ENCODE data around the gene DOHH. TPM values are rescaled to one million over a fixed set of nuclear protein-coding genes. Genes with fewer than 3 reads are reported as not detected.

DOHH gene, protein sequence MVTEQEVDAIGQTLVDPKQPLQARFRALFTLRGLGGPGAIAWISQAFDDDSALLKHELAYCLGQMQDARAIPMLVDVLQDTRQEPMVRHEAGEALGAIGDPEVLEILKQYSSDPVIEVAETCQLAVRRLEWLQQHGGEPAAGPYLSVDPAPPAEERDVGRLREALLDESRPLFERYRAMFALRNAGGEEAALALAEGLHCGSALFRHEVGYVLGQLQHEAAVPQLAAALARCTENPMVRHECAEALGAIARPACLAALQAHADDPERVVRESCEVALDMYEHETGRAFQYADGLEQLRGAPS
- 5.3 and 6.1 TPM in 2 replicates for total RNA-seq

DNA sequence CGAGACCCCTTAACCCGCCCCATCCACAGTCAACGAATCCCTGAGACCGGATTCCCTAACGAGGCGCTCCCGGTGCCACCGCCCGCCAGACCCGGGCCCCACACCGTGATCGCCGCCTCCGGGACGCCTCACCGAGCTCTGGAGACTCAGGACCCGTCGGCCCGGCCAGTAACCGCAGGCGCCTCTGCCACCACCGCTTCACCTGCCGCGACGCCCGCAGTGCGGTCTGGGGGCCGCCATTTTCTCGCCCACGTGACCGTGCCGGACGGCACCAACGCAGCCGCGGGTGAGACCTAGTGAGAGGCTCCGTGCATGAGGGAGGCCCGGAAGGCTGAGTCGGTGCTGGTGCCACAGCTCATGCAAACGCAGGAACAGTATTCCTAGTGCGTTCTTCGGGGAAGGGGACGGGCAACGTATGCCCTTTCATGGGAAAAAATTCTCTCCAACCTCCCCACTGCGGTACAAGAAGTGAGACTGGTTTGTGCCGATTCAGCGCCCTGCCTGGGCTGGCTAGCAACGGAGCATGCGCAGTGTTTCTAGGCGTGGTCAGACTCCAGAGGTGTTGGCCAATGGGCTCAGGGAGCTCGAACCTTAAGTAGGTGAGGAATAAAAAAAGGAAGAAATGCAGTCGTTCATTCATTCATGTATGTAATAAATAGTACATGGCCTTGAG, at the start of gene DOHH:
Gene DOHH (minus strand): TSS at position 246 of the 673 bp plus-strand sequence. CDS start 3,860 bp downstream, outside the sequence.

DNA sequence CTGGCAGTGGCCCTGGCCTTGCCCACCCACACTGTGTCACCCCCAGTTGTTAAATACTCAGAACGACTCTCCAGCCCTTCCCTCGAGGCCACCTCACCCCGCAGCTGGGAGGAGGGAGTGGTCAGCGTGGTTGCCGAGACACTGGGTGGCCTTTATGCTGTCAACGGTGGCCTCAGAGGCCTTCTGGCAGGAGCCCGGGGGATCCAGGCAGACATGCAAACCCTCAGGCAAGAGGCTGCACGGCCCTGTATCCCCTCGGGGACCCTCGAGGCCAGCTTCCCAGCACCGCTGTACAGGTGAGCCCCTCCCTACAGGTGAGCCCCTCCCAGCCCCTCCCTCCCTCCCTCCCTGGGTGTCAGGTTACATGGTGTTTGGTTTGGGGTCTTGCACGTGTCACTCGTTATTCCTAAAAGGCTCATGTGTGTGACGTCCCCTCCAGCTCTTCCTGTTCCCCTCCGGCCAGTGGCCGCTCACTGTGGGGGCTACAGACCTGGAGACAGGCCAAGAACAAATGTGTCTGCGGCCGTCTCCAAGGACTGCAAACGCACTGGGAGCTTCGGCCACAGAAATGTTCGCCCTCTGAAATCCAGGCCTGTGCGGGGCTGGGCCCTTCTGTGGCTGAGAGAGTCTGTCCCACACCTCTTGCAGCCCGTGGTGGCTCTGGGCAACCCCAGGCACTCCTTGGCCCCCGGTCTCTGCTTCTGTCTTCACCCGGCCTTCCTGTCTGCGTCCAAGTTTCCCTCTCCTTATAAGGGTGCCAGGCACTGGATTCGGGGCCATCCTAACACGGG, 38.7 kb upstream of the DOHH start, which contains the start of gene TEKTIP1:
Gene TEKTIP1 (plus strand): TSS at position 210 of the 791 bp plus-strand sequence. CDS start 4 bp downstream, at position 214.

DNA sequence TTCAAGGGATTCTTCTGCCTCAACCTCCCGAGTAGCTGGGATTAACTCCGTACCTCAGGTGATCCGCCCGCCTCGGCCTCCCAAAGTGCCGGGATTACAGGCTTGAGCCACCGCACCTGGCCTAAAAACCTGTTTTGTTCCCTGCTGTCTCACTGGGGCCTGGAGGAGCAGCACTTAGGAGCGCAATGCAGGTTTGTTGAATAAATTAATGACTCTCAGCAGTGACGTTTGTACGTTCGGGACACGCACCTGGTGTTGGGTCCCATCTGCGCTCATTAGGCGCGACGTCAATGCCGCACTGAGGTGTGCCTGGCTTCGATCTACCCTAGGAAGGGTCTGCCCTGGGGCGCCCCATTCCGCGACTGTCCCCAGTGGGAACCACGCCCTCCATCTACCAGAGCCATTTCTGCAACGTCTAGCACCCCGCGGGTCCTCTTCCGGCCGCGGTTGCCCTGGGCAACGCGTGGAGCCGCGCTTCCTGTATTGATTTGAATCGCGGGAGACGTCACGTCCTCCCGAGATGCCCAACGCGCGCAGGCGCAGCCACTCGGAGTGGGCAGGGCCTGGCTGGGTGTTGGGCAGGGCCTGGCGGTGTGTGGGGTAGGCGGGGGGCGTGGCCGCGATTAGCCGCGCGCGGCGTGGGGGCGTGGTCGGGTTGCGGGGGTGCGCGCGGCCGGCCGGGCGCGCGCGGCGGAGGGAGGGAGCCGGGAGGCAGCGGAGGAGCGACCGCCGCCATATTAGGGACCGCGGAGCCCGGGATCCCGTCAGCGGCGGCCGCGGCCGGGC, 5.3 kb upstream of the DOHH start, which contains the start of gene FZR1:
Gene FZR1 (plus strand): TSS at position 714 of the 786 bp plus-strand sequence. CDS start 16,679 bp downstream, outside the sequence.

DNA sequence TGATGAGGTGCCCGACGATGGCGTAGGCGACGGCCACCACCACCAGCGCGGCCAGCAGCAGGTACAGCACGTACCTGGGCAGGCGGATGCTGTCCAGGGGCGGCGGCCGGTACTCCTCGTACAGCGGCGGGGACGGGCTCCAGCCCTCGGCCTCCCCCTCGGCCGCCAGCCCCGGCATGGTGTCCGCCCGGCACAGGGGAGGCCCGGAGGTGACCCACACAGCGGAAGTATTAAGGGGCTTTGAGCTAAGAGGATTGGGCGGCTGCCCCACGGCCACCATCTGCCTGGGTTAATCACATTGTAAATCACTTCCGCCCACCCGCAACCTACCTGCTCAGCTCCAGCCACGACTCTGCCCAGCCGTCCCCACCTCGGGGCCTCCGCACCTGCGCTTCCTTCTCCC, 17.2 kb downstream of the DOHH start, which contains the start of gene SMIM44:
Gene SMIM44 (minus strand): TSS at position 216 of the 403 bp plus-strand sequence. CDS start 38 bp downstream, at position 178.

DNA sequence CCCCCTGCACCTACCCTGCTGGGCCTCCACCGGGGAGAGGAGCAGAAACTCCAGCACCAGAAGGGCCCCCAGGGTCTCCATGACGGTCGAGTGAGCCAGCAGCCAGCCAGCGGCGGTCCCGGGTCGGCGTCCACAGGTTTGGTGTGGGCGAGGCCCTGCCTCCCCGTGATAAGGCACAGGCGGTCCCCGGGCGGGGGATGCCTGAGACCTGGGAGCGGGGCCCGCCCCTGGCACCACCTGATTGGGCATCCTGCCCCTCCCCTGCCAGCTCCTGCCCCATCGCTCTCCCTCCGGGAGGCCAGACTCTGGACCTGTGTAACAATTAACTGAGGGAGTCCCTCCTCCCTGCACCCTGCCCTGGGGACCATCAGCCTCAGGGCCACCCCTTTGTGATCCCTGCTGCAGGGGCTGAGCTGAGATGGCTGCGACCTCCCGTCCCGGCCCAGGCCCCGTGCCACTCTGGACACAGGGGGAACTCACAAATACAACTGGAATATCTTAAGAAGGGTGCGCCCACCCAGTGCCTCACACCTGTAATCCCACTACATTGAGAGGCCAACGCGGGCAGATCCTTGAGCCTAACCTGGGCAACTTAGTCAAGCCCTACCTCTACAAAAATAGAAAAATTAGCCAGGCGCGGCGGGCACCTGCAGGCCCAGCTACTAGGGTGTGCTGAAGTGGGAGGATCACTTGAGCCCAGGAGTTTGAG, 19.9 kb downstream of the DOHH start, which contains the start of gene SMIM24:
Gene SMIM24 (minus strand): TSS at position 143 of the 709 bp plus-strand sequence. CDS start 62 bp downstream, at position 81.

Small RNA genes within 50 kb of the gene (small RNA-seq; reads per million reads assigned to genes)
- gene RF00212, result not detected

Other genes with a start within 250 kb of the DOHH start
- 80.0 and 85.8 TPM in 2 replicates for gene NFIC, start 134.1 kb downstream of the DOHH start, total RNA-seq
- not detected in 2 replicates for gene SMIM24, start 20.1 kb downstream of the DOHH start, total RNA-seq
- gene SMIM44, start 17.2 kb downstream of the DOHH start, total RNA-seq, result not detected in 2 replicates
- 26.3 and 28.4 TPM in 2 replicates for gene FZR1, start 5.6 kb upstream of the DOHH start, total RNA-seq
- not detected in 2 replicates for gene TEKTIP1, start 38.5 kb upstream of the DOHH start, total RNA-seq
- 54.0 and 56.0 TPM in 2 replicates for gene MFSD12, start 56.9 kb upstream of the DOHH start, total RNA-seq
- gene HMG20B, start 72.3 kb upstream of the DOHH start, total RNA-seq, result 58.1 and 67.1 TPM in 2 replicates
- gene GIPC3, start 84.8 kb upstream of the DOHH start, total RNA-seq, result not detected in 2 replicates
- 4.7 and 5.0 TPM in 2 replicates for gene TBXA2R, start 106.2 kb upstream of the DOHH start, total RNA-seq
- 14.7 and 17.4 TPM in 2 replicates for gene CACTIN, start 126.1 kb upstream of the DOHH start, total RNA-seq
- gene PIP5K1C, start 199.8 kb upstream of the DOHH start, total RNA-seq, result 21.0 and 24.4 TPM in 2 replicates
- not detected in 2 replicates for gene TJP3, start 207.7 kb upstream of the DOHH start, total RNA-seq

All from articular chondrocyte of knee joint (primary cell).